ENCODE results near the gene CAPN10. TPM values are rescaled to one million over a fixed set of nuclear protein-coding genes. Genes with fewer than 3 reads are reported as not detected.
"Not testable (repeated sequence)": the region's sequence is repeated elsewhere in the genome, so short reads cannot be mapped to it uniquely, and the experiment has no call there.

Gene CAPN10, protein sequence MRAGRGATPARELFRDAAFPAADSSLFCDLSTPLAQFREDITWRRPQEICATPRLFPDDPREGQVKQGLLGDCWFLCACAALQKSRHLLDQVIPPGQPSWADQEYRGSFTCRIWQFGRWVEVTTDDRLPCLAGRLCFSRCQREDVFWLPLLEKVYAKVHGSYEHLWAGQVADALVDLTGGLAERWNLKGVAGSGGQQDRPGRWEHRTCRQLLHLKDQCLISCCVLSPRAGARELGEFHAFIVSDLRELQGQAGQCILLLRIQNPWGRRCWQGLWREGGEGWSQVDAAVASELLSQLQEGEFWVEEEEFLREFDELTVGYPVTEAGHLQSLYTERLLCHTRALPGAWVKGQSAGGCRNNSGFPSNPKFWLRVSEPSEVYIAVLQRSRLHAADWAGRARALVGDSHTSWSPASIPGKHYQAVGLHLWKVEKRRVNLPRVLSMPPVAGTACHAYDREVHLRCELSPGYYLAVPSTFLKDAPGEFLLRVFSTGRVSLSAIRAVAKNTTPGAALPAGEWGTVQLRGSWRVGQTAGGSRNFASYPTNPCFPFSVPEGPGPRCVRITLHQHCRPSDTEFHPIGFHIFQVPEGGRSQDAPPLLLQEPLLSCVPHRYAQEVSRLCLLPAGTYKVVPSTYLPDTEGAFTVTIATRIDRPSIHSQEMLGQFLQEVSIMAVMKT
- 52.9 and 54.9 TPM in 2 replicates for total RNA-seq

DNA sequence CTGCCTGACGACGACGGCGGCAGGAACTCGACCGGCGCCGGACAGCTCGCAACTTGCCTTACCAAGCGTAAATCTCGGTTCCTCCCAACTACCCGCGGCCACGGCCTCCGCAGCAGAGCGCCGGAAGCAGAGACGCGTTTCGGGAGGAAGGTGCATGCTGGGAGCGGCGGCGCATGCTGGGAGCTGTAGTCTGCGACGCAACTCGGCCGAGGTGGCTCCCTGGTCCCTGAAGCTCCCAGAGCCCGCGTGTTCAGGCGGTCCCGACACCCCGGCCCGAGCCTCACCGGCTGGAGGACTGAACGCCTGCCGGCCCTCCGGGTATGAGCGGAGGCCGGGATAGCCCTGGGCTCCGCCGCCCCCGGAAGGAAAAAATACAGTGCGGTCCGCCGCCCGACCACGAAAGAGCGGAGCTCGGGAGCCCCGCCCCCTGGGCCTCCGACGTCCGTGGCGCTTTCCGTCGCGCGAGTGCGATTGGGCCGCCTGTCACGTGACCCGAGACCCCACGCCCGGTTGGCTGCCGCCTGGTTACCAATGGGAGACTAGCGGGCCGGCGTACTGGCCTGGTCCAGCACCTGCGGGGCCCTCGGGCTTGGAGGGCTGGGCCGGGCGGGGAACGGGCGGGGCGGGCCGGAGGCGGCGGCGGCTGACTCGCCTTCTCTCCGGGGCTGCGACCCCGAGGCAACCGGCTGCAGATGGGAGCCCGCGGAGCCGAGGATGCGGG is at the start of gene CAPN10:
TSS of gene CAPN10 (plus strand) at position 537 of the 721 bp plus-strand sequence. CDS start at position 715, 178 bp downstream.
- intact Hi-C loops (cut with micrococcal nuclease): loop anchor here (1.0 to 5.0 kb wide), 6 partner anchors 20 to 246 kb away; partner anchors contain the start of gene GPR35

DNA sequence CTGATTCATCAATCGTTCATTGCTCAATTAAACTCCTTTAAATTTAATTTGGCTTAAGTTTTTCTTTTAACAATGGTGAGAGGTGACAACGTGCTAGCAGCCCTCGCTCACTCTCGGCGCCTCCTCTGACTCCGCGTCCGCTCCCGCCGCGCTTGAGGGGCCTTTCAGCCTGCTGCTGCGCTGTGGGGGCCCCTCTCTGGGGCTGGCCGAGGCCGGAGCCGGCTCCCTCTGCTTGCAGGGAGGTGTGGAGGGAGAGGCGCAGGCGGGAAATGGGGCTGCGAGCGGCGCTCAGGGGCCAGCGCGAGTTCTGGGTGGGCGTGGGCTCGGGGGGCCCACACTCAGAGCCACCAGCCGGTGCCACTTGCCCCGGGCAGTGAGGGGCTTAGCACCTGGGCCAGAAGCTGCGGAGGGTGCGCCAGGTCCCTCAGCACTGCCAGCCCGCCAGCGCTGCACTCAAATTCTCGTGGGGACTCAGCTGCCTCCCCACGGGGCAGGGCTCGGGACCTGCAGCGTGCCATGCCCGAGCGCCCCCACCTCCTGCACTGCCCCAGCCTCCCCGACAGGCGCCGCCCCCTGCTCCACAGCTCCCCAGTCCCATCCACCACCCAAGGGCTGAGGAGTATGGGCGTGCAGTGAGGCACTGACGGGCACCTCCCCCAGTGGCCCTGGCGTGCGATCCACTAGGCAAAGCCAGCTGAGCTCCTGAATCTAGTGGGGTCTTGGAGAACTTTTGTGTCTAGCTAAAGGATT is 48.3 kb upstream of the CAPN10 start:
- intact Hi-C loops (cut with micrococcal nuclease): no loop called here

DNA sequence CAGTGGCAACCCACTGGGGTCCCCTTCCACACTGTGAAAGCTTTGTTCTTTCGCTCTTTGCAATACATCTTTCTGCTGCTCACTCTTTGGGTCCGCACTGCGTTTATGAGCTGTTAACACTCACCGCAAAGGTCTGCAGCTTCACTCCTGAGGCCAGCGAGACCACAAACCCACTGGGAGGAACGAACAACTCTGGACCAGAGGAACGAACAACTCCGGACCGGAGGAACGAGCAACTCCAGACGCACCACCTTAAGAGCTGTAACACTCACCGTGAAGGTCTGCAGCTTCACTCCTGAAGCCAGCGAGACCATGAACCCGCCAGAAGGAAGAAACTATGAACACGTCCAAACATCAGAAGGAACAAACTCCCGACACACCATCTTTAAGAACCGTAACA is 47.4 kb upstream of the CAPN10 start:
- intact Hi-C loops (cut with micrococcal nuclease): not testable (repeated sequence)

DNA sequence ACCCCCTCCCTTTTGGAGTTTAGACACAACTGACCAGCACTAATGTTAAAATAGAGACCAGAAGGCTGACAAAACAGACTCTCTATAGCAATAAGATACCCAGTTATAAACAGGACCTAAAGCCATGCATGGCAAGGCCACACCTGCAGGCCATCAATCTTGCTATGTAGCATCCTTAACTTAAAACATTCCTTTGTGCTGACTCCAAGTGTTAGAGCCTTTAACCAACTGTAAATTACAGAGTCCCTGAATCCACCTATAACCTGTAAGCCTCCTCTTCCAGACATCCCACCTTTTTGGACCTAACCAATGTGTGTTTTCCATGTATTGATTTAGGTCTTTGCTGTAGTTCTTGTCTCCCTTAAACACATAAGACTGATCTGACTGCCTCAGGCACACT is 46.6 kb upstream of the CAPN10 start:
- intact Hi-C loops (cut with micrococcal nuclease): no loop called here

- intact Hi-C loops (cut with micrococcal nuclease): no loop called here
These were observed 35.2 kb upstream of the CAPN10 start for GRCh38 chr2:240551288-240551687.

DNA sequence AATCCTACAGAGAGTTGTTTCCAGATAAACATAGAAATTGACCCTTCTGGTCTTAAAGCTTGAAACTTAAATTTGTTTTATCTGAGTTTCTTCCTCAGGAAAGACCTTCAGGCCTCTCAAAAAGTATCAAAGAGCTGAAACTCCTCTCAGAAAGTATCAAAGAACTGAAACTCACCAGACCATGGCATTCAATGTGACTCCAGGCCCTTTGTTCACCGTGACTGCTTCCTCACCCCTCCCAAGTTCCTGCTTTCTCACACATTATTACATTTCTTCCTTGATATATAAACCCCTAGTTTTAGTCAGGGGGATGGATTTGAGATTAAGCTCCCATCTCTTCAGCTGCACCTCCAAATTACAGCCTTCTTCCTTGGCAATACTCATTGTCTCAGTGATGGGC is 34.7 kb upstream of the CAPN10 start:
- intact Hi-C loops (cut with micrococcal nuclease): no loop called here

DNA sequence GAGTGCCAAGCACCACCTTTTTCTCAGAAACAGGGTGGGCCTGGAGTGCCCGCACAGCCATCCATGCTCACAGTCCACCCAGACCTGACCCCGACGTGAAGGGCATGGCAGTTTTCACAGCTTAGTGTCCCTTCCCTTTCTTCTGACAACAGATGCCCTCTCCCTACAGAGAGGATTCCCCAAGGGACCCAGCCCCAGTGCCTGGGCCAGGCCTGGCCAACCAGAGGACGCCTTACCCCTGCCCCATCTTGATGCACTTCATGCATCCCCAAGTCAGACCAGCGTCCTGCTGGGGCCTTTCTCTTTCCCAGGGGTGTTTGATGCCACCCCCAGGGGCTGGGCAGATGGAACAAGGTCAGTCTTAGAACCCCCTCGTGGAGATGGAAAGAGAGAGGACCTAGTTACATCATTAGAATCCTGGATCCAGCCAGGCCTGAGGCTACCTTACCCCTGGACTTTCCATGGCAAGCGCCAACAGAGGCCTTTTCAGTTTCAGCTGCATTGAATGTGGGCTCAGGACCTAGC is 32.5 kb upstream of the CAPN10 start:
- intact Hi-C loops (cut with micrococcal nuclease): no loop called here

- intact Hi-C loops (cut with micrococcal nuclease): no loop called here
These were observed 31.6 kb upstream of the CAPN10 start for GRCh38 chr2:240554767-240555493.

DNA sequence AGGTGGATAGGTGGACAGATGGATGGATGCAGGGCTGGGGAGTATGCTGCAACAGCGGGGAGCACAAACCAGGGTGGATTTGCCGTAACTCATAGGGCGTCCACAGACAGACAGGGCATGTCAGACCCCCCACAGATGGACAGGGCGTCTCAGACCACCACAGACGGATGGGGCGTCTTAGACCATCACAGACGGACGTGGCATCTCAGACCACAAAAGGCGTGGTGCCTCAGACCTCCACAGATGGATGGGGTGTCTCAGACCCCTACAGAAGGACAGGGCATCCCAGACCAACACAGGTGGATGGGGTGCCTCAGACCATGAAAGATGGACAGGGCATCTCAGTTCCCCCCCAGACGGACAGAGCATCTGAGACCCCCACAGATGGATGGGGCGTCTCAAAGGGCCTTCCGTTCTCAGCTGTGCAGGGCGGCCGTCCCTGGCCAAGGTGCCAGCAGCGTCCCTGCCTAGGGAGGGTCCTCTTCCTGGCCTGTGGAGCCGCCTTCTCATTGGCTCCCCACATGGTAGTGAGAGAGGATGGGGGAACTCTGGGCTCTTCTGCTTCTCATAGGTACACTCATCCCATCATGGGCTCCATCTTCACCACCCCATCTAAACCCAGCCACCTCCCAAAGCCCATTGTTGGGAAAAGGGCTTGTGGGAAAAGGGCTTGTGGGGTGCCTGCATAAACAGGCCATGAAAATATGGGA is 30.8 kb upstream of the CAPN10 start:
- intact Hi-C loops (cut with micrococcal nuclease): no loop called here

- intact Hi-C loops (cut with micrococcal nuclease): no loop called here
These were observed 29.9 kb upstream of the CAPN10 start for GRCh38 chr2:240556553-240557100.

DNA sequence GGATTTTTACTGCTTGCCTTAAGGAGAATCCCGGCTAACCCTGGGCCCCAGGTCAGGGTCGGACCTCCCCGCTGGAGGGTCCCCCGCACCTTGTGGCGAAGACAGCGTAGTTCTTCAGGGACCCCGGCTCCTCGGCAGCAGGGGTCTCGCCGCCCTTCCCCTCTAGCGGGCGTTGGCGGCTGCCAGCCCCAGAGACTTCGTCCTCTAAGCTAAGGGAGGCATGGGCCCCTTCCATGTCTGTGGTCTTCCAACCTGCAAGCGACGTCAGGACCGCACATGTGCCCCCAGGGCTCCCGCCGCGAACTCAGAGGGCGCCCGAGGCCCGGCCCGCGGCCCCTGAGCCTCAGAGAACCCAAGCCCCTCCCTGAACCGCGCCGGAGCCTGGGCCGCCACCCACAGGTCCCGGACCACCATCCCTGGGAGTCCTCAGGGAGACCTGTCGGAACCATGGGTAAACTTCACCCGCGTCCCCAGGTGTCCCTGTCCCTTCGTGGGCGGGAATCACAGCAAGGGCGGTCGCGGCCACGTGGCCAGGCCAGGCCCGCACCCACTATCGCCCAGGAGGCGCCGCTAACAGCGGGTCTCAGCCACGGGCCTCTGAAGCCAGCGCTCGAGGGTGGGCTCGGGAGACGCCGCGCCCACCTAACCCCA is 29.3 kb upstream of the CAPN10 start:
- intact Hi-C loops (cut with micrococcal nuclease): no loop called here

- intact Hi-C loops (cut with micrococcal nuclease): no loop called here
These were observed 28.7 kb upstream of the CAPN10 start, which contains the start of gene ANKMY1 for GRCh38 chr2:240557808-240558207. Gene ANKMY1 (minus strand): TSS chr2:240557988. CDS start chr2:240557335, 653 bp downstream.

DNA sequence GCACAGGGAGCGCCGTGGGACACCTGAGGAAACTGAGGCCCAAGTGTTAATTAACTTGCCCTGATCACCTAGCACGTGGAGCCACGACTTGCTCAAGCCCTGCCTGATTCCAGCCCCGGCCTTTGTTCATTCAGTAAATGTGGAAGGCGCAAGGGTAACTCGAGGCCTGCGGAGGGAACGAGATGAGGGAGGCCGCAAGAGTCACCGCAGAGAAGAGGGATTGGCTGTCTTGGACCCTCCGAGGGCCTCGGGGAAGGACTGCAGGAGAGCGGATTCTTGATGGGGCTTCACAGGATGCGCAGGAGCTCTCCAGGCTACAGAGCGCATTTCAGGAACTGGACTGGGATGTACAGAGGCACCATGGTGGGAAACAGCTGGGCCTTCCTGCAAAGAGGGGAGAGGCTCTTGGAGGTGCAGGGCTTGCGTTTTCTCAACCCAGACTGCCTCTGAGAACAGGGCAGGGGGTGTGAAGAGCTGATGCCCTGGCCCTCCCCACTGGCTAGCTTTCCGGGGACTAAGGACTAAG is 28.2 kb upstream of the CAPN10 start:
- intact Hi-C loops (cut with micrococcal nuclease): no loop called here

- intact Hi-C loops (cut with micrococcal nuclease): no loop called here
These were observed 27.2 kb upstream of the CAPN10 start for GRCh38 chr2:240559286-240559685.

GRCh38 chr2:240560084-240560479 is 26.5 kb upstream of the CAPN10 start, which contains the start of gene DUSP28:
Gene DUSP28 (plus strand): TSS chr2:240560357. CDS start chr2:240560685, 328 bp downstream.
- intact Hi-C loops (cut with micrococcal nuclease): loop anchor here (1.0 to 10.0 kb wide), 7 partner anchors 8 to 1325 kb away; partner anchors contain the start of genes NDUFA10 and RNPEPL1

- intact Hi-C loops (cut with micrococcal nuclease): loop anchor here (1.0 to 10.0 kb wide), 10 partner anchors 8 to 1324 kb away; partner anchors contain the start of genes CAPN10, GPC1, NDUFA10 and RNPEPL1
These were observed 25.8 kb upstream of the CAPN10 start for GRCh38 chr2:240560480-240561324.
